ENCODE measurements around the gene IDE. TPM values are rescaled to one million over a fixed set of nuclear protein-coding genes. Genes with fewer than 3 reads are reported as not detected.
A peak's percentile ranks its signal among the peaks of the same experiment; 100 is the strongest.
"Not testable (repeated sequence)": the region's sequence is repeated elsewhere in the genome, so short reads cannot be mapped to it uniquely, and the experiment has no call there.

Gene IDE
- total RNA-seq, 1 experiment from 2014 or later = 31.7 TPM

DNA sequence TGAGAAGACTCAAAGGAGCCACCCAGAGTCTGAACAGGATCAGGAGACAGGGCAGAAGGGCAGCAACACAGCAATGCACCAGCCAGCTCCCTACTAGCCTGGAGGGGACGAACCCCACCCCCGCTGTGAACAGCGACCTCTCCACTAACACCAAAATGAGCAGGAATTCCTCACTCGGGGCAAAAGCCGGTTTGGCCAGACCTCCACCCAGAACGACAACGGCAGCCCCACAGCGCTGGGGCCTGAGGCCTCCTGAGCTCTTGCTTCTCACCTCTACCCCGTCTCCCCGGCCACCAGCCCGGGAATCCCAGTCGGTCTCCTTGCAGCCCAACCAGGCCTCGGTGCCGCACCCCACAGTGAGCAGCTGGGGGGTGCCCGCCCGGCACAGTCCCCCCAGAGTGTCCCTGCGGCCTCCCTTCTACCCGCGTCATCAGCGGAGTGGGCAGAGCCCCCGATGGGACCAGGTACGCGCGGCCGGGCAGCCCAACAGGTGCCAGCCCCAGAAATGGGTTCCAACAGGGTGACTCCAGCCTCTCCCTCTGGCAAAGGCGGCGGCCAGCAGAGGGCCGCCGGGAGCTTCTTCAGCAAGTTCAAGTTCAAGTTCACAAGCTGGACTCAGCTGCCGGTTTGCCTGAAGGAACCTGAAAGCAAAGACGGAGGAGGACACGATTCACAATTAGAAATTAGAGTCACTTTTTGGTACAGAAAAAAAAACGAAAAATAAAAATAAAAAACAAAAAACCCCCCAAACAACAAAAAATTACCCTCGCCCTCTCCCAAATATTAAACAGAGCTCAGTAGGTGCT lies 153.9 kb downstream of the IDE start:
- no peak for DNase-seq (ENCODE audit: low read depth)

DNA sequence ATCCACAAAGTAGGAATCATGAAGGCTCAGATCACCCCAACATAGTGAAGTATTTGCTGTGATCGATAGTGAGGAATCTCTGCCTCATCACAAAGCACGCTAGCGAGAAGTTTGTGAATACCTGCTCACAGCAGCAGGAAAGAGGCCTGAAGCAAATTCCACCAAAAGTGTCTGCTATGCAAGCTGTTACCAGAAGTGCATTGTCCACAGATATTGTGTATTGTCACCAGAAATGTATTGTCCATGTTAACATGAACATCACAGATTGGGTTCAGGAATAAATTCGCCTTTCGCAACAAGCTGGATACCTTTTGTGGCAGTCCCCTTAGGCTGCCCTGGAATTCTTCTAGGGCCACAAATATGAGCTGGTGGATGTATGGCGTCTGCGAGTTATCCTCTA lies 155.0 kb downstream of the IDE start:
- DNase-seq (ENCODE audit: low read depth) = no peak

DNA sequence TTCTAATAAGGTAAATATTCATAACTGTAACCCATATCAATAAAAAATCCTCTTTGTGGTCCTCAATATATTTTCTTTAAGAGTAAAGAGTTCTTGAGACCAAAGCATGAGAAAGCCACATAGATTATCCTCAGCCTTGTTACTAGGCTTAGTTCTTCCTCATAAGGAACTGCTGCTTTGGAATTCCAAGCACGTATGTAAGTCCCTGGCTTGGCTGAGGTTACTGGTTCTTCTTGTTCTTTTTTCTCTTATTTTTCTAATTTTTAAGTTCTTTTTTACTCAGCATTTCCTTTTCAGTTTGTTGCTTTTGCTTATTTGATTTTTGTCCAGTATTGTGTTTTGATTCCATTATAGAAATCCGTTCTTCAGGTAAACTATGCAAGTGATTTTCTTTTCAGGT lies 155.7 kb downstream of the IDE start:
- no peak for DNase-seq (ENCODE audit: low read depth)

DNA sequence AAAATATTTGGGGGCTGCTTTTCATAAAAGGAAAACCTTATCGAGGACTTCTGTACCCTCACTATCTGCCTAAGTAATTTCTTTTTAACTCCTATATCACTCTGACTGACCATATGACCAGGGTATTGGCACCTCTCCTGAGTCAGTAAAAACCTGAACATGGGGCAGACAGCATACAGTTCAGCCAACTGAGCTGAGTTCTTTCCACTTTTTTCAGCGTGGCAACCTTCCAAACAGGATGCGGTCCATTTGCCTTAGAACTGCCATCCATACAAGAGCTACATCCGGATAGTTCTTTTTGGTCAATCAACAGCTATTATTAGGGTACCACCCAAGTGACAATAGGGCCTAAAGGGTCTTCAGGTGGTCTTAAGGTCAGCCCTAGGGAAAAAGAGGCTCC lies 160.4 kb downstream of the IDE start:
- peak; percentile 34 for DNase-seq (ENCODE audit: low read depth)

DNA sequence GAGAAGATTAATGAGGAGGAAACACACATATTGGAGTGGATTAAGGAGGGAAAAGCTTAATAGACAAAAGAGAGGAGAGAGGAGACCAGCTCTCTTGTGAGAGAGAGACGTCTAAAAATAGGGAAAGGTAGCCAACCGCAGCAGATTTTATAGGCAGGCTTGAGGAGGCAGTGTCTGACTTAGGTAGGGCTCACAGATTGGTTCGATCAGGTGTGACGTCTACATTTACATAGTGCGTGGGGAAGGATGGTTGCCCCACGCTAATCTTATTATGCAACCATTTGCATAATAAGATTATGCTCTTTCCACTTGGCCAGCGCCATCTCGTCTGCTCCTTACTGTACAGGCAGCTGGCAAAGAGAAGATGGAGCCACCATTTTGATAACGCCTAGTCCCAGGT lies 160.9 kb downstream of the IDE start:
- no peak for DNase-seq (ENCODE audit: low read depth)

DNA sequence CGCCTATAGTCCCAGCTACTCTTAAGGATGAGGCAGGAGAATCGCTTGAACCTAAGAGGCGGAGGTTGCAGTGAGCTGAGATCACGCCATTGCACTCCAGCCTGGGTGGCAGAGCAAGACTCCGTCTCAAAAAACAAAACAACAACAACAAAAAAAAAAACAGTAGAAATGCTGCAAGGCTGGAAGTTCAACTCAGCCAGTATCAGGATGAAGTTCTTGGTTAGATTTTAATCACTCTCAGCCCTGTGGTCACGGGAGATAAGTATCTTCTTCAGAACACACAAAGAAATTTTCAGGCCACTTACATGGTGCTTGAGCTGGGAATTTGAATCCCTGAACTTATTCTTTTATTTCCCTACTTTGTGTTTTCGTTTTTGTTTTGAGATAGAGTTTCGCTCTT lies 162.5 kb downstream of the IDE start:
- DNase-seq (ENCODE audit: low read depth) = no peak

DNA sequence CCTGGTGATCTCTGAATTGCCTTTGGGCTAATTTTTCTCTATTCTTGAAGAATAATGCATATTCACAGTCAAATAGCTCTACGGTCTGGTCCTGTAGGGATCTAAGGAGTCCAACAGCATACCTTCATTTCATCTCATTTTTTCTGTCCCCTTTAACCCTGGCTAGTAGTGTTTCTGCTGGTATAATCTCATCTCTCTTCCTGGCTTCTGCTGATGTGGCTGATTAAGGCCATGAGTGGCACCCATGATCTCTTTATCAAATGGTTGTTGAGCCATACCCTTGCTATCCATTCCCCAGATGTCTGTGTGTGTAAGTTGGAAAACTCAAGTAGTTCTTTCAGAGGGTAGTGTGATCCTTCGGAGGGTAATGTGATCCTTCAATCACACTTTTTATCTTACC lies 163.4 kb downstream of the IDE start:
- no peak for DNase-seq (ENCODE audit: low read depth)

DNA sequence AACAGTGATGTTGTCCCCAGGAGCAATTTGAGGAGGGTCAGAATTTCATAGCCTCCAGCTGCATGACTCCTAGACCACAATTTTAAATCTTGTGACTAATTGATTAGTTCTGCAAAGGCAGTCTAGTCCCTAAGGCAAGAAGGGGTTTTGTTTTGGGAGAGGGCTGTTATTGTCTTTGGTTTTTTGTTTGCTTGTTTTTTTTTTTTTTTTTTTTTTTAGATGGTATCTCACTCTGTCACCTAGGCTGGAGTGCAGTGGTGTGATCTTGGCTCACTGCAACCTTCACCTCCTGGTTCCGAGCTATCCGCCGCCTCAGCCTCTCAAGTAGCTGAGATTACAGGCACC lies 165.9 kb downstream of the IDE start:
- no peak for DNase-seq (ENCODE audit: low read depth)

DNA sequence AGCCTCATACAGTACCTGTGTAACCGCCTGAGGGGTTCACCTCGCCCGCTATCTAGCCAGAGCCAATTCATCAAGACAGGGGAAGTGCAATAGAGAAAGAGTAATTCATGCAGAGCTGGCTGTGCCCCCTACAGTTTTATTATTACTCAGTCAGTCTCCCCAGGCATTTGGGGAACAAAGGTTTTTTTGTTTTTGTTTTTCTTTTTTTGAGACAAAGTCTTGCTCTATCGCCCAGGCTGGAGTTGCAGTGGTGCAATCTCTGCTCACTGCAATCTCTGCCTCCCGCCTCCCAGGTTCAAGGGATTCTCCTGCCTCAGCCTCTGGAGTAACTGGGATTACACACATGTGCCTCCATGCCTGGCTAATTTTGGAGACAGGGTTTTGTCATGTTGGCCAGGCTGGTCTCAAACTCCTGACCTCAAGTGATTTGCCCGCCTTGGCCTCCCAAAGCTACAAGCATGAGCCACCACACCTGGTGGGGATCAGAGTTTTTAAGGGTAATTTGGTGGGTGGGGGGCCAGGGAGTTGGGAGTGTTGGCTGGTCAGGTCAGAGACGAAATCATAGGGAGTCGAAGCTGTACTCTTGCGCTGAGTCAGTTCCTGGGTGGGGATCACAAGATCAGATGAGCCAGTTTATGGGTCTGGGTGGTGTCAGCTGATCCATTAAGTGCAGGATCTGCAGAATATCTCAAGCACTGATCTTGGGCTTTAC lies 166.4 kb downstream of the IDE start:
- DNase-seq (ENCODE audit: low read depth) = peak; percentile 18

DNA sequence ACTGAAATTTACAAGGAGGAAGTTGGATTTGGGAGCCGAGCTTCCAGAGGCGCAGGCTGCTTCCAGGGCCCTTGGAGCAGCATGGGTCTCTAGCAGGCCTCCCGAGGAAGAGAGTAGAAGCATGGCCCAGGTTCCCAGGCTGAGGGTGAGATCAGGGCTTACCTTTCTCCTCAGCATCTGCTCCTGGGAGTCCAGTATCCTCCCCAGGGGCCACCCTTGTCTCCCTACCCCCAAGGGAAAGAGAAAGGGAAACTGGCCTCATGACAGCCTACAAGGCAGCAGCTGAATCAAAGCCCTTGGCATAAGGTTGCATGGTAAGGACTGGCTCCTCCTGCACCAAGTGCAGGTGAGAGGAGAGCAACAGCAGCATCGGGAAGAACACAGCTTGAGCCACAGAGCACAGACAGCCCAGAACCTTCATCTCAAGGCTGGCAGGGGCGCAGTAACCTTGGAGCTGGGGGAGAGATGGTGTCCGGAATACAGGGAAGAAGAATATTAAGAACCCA lies 168.4 kb downstream of the IDE start:
- no peak for DNase-seq (ENCODE audit: low read depth)

DNA sequence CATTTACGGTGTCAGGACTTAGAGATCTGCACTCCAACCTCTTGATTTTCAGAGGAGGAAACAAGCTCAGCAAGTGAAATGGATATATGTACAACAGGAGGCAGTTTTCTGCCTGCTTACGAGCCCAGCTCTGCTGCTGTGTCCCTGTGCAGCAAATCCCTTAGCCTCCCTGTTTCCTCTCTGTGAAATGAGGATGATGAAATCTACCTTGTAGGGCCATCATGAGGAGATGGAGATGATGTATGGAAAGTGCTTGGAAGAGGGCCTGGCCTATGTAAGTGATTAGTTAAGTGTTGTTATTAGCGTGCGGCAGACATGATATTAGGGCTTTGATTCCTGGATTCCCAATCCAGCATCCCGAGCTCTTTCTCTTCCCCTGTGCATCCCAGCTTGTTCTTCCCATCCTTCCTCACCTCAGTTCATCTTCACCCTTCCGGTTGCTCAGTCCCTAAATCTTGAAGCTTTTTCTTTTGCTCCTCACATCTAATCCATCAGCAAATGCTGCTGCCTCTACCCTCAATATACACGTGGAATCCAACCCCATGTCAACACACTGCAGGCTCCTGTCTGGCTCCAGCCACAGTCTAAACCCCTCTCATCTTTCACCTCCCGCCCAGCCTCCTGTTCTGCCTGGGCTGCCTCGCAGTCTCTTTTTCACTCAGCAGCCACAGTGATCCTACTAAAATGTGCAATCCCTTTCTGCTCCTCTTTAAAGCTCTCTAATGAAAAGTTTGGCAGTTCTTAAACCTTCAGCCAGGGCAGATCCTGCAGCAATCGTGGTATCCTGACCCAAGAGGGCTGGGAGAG lies 169.1 kb downstream of the IDE start:
- no peak for DNase-seq (ENCODE audit: low read depth)

DNA sequence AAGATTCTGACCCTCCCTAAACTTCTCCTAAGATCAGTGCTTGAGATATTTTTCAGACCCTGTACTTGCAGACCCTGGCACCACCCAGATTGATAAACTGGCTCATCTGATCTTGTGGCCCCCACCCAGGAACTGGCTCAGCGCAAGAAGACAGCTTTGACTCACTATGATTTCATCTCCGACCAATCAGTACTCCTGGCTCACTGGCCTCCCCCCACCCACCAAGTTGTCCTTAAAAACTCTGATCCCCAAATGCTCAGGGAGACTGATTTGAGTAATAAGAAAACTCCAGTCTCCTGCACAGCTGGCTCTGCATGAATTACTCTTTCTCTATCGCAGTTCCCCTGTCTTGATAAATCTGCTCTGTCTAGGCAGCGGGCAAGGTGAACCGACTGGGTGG lies 171.7 kb downstream of the IDE start:
- not testable (repeated sequence) for DNase-seq (ENCODE audit: low read depth)

Other genes starting within 250 kb of the IDE start
- 53.8 and 63.8 TPM in 2 replicates for gene KIF11, start 19.0 kb upstream of the IDE start, total RNA-seq (2014; rRNA removed; shearing (Covaris generic))
- not detected in 2 replicates for gene HHEX, start 115.9 kb upstream of the IDE start, total RNA-seq (2014; rRNA removed; shearing (Covaris generic))